HG03095 (cell line): Measurements from ENCODE around the gene PSMB5.

ENCODE experiments used
- ATAC-seq: cut with Tn5 transposase; IDR thresholded peaks from one replicate; pipeline ENCODE4 v1.9.1; 2021; ENCODE audit warnings: moderate library complexity; ENCODE audit not compliant: unreplicated experiment

PSMB5 gene

GRCh38 chr14:23060536-23061260, 26.0 kb upstream of the PSMB5 start:
- ATAC-seq: no peak

GRCh38 chr14:23058654-23059504, 24.2 kb upstream of the PSMB5 start:
- ATAC-seq: no peak

- peak; percentile 57 for ATAC-seq
Observed at GRCh38 chr14:23057757-23058653, 23.3 kb upstream of the PSMB5 start.

- peak; percentile 54 for ATAC-seq
Observed at GRCh38 chr14:23056956-23057756, 22.5 kb upstream of the PSMB5 start, which contains the start of gene CDH24. Gene CDH24 (minus strand): TSS chr14:23057520. CDS start chr14:23055733, 1,787 bp downstream.

GRCh38 chr14:23056145-23056955, 21.6 kb upstream of the PSMB5 start:
- ATAC-seq: peak; percentile 46

- ATAC-seq: no peak
Observed at GRCh38 chr14:23055621-23056144, 21.0 kb upstream of the PSMB5 start.

- no peak for ATAC-seq
Observed at GRCh38 chr14:23055147-23055550, 20.4 kb upstream of the PSMB5 start.

GRCh38 chr14:23054000-23054811, 19.5 kb upstream of the PSMB5 start:
- ATAC-seq: no peak

GRCh38 chr14:23053426-23053825, 18.7 kb upstream of the PSMB5 start:
- ATAC-seq: no peak

GRCh38 chr14:23052671-23053070, 18.0 kb upstream of the PSMB5 start:
- no peak for ATAC-seq

- ATAC-seq: no peak
Observed at GRCh38 chr14:23052182-23052623, 17.5 kb upstream of the PSMB5 start.

- no peak for ATAC-seq
Observed at GRCh38 chr14:23051141-23052057, 16.7 kb upstream of the PSMB5 start.

GRCh38 chr14:23049011-23049410, 14.3 kb upstream of the PSMB5 start:
- no peak for ATAC-seq

GRCh38 chr14:23047751-23048693, 13.3 kb upstream of the PSMB5 start:
- no peak for ATAC-seq

- ATAC-seq: no peak
Observed at GRCh38 chr14:23047034-23047634, 12.4 kb upstream of the PSMB5 start.
